AG04450 (cell line): ENCODE data around the gene GALNT2. TPM values are rescaled to one million over a fixed set of nuclear protein-coding genes. Genes with fewer than 3 reads are reported as not detected.

ENCODE experiments used
- CTCF ChIA-PET: fragments of 300-600, 350-600 bp; formaldehyde crosslinking; extraction: SDS; loops from one replicate; lab custom pipeline; 2022; ENCODE audit warnings: antibody characterized with exemption, inconsistent platforms; lab: Charles Lee
- POLR2A ChIA-PET: fragments of 350-600 bp; formaldehyde crosslinking; extraction: SDS; loops from one replicate; lab custom pipeline; 2021; ENCODE audit warnings: antibody characterized with exemption, inconsistent platforms; lab: Yijun Ruan, JAX
- DNase-seq: peaks from one replicate; pipeline ENCODE4 v3.0.0-alpha.2; 2011; ENCODE audit warnings: low read depth, low spot score
- H3K27ac ChIP-seq: one replicate; pipeline ENCODE4 v1.5.1; 2012; ENCODE audit warnings: low read depth, low read length, control low read depth
- H3K27me3 ChIP-seq: one replicate; pipeline ENCODE4 v1.6.0; 2012; ENCODE audit warnings: low read length; ENCODE audit not compliant: control insufficient read depth, insufficient read depth
- H3K4me3 ChIP-seq: 2 replicates; pipeline ENCODE4 v1.5.1; 2011; ENCODE audit warnings: mild to moderate bottlenecking, low read depth, low read length, control low read depth
- H3K9me3 ChIP-seq: 2 replicates; pipeline ENCODE4 v1.5.1; 2012; ENCODE audit warnings: low read length; ENCODE audit not compliant: control insufficient read depth, insufficient read depth
- CTCF ChIP-seq: IDR thresholded peaks from 2 replicates; pipeline ENCODE4 v1.5.1; 2011; ENCODE audit warnings: low read depth, low read length, control low read depth, inconsistent platforms
- polyA plus RNA-seq: library from polyadenylated mRNA; depleted of rRNA; stranded (reverse); fragments of >200 nt; gene quantifications from 2 replicates; pipeline ENCODE4 v1.2.3, GENCODE V29; 2011

GALNT2 gene
- polyA plus RNA-seq, 1 experiment = 121 TPM

GRCh38 chr1:230147253-230148125 is 80.5 kb downstream of the GALNT2 start:
- POLR2A ChIA-PET = no interaction called here
- no peak for DNase-seq
- Histone ChIP-seq H3K4me3 (no peak overlapping the region), H3K27me3 (no peaks in the 10 kb centered on the region), H3K27ac (no peak overlapping the region), H3K9me3 (no peaks in the 10 kb centered on the region)
- CTCF ChIA-PET = no interaction called here
- TF ChIP-seq CTCF = no peak

- no peaks in the 10 kb centered on the region for H3K27me3 ChIP-seq
- DNase-seq = no peak
- no peak for TF ChIP-seq CTCF
- ChIA-PET CTCF (no interaction called here), POLR2A (no interaction called here)
- no peaks in the 10 kb centered on the region for H3K9me3 ChIP-seq
- H3K4me3 ChIP-seq = no peak overlapping the region
- H3K27ac ChIP-seq = no peak overlapping the region
Observed at GRCh38 chr1:230148126-230148652, 81.2 kb downstream of the GALNT2 start.

GRCh38 chr1:230148768-230149469 is 81.9 kb downstream of the GALNT2 start:
- DNase-seq = no peak
- no peaks in the 10 kb centered on the region for H3K27me3 ChIP-seq
- H3K9me3 ChIP-seq = no peaks in the 10 kb centered on the region
- ChIA-PET CTCF (interaction anchor here (0.7 kb wide), 1 partner anchor 16 kb away, joined by 3 read pairs; no protein-coding TSS in a partner anchor), POLR2A (no interaction called here)
- H3K4me3 ChIP-seq = no peak overlapping the region
- H3K27ac ChIP-seq = peak overlapping the region; percentile 11
- no peak for TF ChIP-seq CTCF

GRCh38 chr1:230149751-230150584 is 82.9 kb downstream of the GALNT2 start:
- POLR2A ChIA-PET = no interaction called here
- CTCF ChIA-PET = no interaction called here
- H3K27ac ChIP-seq = peak overlapping the region; percentile 31

More at GRCh38 chr1:230149751-230150584, 82.9 kb downstream of the GALNT2 start:
- Histone ChIP-seq H3K27me3 (no peaks in the 10 kb centered on the region), H3K4me3 (no peak overlapping the region), H3K9me3 (no peaks in the 10 kb centered on the region; the same call in 1 of the 2 replicates)
- no peak for TF ChIP-seq CTCF
- no peak for DNase-seq
